ENCODE results near the gene ING5.

Gene ING5

GRCh38 chr2:241665731-241666440 lies 36.0 kb upstream of the ING5 start:
- TF ChIP-seq TAF1 (IDR thresholded peaks at IDR 0.05; ENCODE audit: borderline replicate concordance, low read depth, low read length) (no peak), POLR2A (IDR thresholded peaks at IDR 0.05; ENCODE audit: low read depth, low read length) (no peak), POLR2AphosphoS5 (IDR thresholded peaks at IDR 0.05; ENCODE audit: low read depth, low read length) (no peak)
- DNase-seq (ENCODE audit: insufficient read length), result no peak
- no peak for FAIRE-seq

- FAIRE-seq (no peak), DNase-seq (ENCODE audit: insufficient read length) (no peak)
Observed at GRCh38 chr2:241666627-241667400, 35.0 kb upstream of the ING5 start.

GRCh38 chr2:241668354-241668753 lies 33.5 kb upstream of the ING5 start:
- TF ChIP-seq POLR2A (IDR thresholded peaks at IDR 0.05; ENCODE audit: low read depth, low read length) (no peak), TAF1 (IDR thresholded peaks at IDR 0.05; ENCODE audit: borderline replicate concordance, low read depth, low read length) (no peak)
- DNase-seq (ENCODE audit: insufficient read length), result no peak
- no peak for FAIRE-seq

More at GRCh38 chr2:241666627-241667400, 35.0 kb upstream of the ING5 start:
- no peak for TF ChIP-seq TAF1 (IDR thresholded peaks at IDR 0.05; ENCODE audit: borderline replicate concordance, low read depth, low read length)
- TF ChIP-seq POLR2A (IDR thresholded peaks at IDR 0.05; ENCODE audit: low read depth, low read length), result no peak
- no peak for TF ChIP-seq POLR2AphosphoS5 (IDR thresholded peaks at IDR 0.05; ENCODE audit: low read depth, low read length)

- DNase-seq (ENCODE audit: insufficient read length) (no peak), FAIRE-seq (no peak)
- TF ChIP-seq POLR2AphosphoS5 (IDR thresholded peaks at IDR 0.05; ENCODE audit: low read depth, low read length) (no peak), TAF1 (IDR thresholded peaks at IDR 0.05; ENCODE audit: borderline replicate concordance, low read depth, low read length) (no peak)
Observed at GRCh38 chr2:241668839-241669238, 33.0 kb upstream of the ING5 start.

- TF ChIP-seq POLR2AphosphoS5 (IDR thresholded peaks at IDR 0.05; ENCODE audit: low read depth, low read length) (no peak), POLR2A (IDR thresholded peaks at IDR 0.05; ENCODE audit: low read depth, low read length) (no peak), TAF1 (IDR thresholded peaks at IDR 0.05; ENCODE audit: borderline replicate concordance, low read depth, low read length) (no peak)
- FAIRE-seq (no peak), DNase-seq (ENCODE audit: insufficient read length) (no peak)
Observed at GRCh38 chr2:241670333-241671110, 31.3 kb upstream of the ING5 start.

- TF ChIP-seq POLR2A (IDR thresholded peaks at IDR 0.05; ENCODE audit: low read depth, low read length) (no peak), POLR2AphosphoS5 (IDR thresholded peaks at IDR 0.05; ENCODE audit: low read depth, low read length) (no peak), TAF1 (IDR thresholded peaks at IDR 0.05; ENCODE audit: borderline replicate concordance, low read depth, low read length) (no peak)
- DNase-seq (ENCODE audit: insufficient read length) (no peak), FAIRE-seq (no peak)
Observed at GRCh38 chr2:241671457-241672240, 30.2 kb upstream of the ING5 start.

GRCh38 chr2:241672243-241673188 lies 29.3 kb upstream of the ING5 start:
- no peak for FAIRE-seq
- TF ChIP-seq POLR2A (IDR thresholded peaks at IDR 0.05; ENCODE audit: low read depth, low read length) (no peak), POLR2AphosphoS5 (IDR thresholded peaks at IDR 0.05; ENCODE audit: low read depth, low read length) (no peak), TAF1 (IDR thresholded peaks at IDR 0.05; ENCODE audit: borderline replicate concordance, low read depth, low read length) (no peak)
- DNase-seq (ENCODE audit: insufficient read length), result no peak

- FAIRE-seq (no peak), DNase-seq (ENCODE audit: insufficient read length) (no peak)
- TF ChIP-seq POLR2A (IDR thresholded peaks at IDR 0.05; ENCODE audit: low read depth, low read length) (no peak), TAF1 (IDR thresholded peaks at IDR 0.05; ENCODE audit: borderline replicate concordance, low read depth, low read length) (no peak), POLR2AphosphoS5 (IDR thresholded peaks at IDR 0.05; ENCODE audit: low read depth, low read length) (no peak)
Observed at GRCh38 chr2:241673189-241673663, 28.6 kb upstream of the ING5 start.

GRCh38 chr2:241673797-241674725 lies 27.8 kb upstream of the ING5 start:
- DNase-seq (ENCODE audit: insufficient read length) (no peak), FAIRE-seq (no peak)
- TF ChIP-seq POLR2A (IDR thresholded peaks at IDR 0.05; ENCODE audit: low read depth, low read length) (no peak), POLR2AphosphoS5 (IDR thresholded peaks at IDR 0.05; ENCODE audit: low read depth, low read length) (no peak), TAF1 (IDR thresholded peaks at IDR 0.05; ENCODE audit: borderline replicate concordance, low read depth, low read length) (no peak)
